Mammary epithelial cell (primary cell): Measurements from ENCODE around the gene USP8.

Experiments
- EZH2 ChIP-seq: IDR thresholded peaks from 2 replicates; pipeline ENCODE4 v1.6.1; 2012; ENCODE audit warnings: low read length, inconsistent platforms, borderline replicate concordance
- TF ChIP-seq, protein P1 (sequence below), 2 donors: IDR thresholded peaks in 1 of 2; conservative IDR thresholded peaks in 1 of 2; 2 replicates each; pipeline ENCODE4 v1.5.1; 2011 to 2012; ENCODE audit warnings: inconsistent platforms in 2 of 2, low read length in 2 of 2, mild to moderate bottlenecking in 2 of 2, control low read depth in 1 of 2, low read depth in 1 of 2; ENCODE audit not compliant: insufficient read depth in 1 of 2; ENCODE audit errors: extremely low read depth in 1 of 2

DNA sequence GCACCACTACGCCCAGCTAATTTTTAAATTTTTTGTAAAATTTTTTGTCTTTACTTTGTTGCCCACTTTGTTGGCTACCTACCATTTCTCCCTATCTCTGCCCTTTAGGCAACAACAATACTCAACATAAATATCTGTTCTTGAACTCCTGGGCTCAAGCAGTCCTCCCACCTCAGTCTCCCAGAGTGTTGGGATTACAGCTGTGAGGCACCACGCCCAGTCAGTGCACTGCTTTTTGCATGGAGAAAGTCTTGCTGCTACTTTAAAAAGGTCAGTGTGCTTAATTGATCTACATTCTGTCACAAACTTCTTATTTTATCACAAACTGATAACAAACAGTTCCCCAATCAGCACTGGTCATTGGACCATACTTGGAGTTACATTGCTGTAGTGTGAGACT, 8.0 kb downstream of the USP8 start:
- TF ChIP-seq, protein P1, sequence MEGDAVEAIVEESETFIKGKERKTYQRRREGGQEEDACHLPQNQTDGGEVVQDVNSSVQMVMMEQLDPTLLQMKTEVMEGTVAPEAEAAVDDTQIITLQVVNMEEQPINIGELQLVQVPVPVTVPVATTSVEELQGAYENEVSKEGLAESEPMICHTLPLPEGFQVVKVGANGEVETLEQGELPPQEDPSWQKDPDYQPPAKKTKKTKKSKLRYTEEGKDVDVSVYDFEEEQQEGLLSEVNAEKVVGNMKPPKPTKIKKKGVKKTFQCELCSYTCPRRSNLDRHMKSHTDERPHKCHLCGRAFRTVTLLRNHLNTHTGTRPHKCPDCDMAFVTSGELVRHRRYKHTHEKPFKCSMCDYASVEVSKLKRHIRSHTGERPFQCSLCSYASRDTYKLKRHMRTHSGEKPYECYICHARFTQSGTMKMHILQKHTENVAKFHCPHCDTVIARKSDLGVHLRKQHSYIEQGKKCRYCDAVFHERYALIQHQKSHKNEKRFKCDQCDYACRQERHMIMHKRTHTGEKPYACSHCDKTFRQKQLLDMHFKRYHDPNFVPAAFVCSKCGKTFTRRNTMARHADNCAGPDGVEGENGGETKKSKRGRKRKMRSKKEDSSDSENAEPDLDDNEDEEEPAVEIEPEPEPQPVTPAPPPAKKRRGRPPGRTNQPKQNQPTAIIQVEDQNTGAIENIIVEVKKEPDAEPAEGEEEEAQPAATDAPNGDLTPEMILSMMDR (conservative IDR thresholded peaks at IDR 0.05 in 1 of 2, IDR thresholded peaks at IDR 0.05 in 1 of 2; ENCODE audit: extremely low read depth in 1 of 2, insufficient read depth in 1 of 2, low read depth in 1 of 2, low read length in 2 of 2) = no peak
- no peak for TF ChIP-seq EZH2
